Measurements from ENCODE around the gene DLGAP1. TPM values are rescaled to one million over a fixed set of nuclear protein-coding genes. Genes with fewer than 3 reads are reported as not detected.

DLGAP1 gene
- total RNA-seq, 1 experiment from 2014 or later, result 23.2 TPM

GRCh38 chr18:4360221-4360715 is 94.8 kb downstream of the DLGAP1 start:
- H2BK12ac ChIP-seq (ENCODE audit: insufficient read length, low read depth, low read length), result no peak overlapping the region
- no peak overlapping the region for H3K23ac ChIP-seq (ENCODE audit: insufficient read length, low read depth, low read length)
- no peak overlapping the region for H3K4ac ChIP-seq (ENCODE audit: low read depth, low read length)
- no peaks in the 10 kb centered on the region for H3K23me2 ChIP-seq (ENCODE audit: insufficient read length, low read depth, low read length, poor library complexity, severe bottlenecking)
- Mint-ChIP-seq H3K27ac (no peak overlapping the region), H3K4me3 (no peak overlapping the region), H3K36me3 (ENCODE audit: insufficient read depth in 1 of 3, low read depth in 3 of 3) (peaks cover 8 to 10% (median 10%) of the 10 kb centered on the region in 3 experiments), H3K4me1 (peaks cover 42 to 43% of the 10 kb centered on the region in 2 experiments), H3K9me3 (peaks cover 7 to 8% of the 10 kb centered on the region in 2 experiments), H3K27me3 (ENCODE audit: low read depth) (no peaks in the 10 kb centered on the region)
- no peaks in the 10 kb centered on the region for H3K9me3 ChIP-seq (ENCODE audit: control insufficient read depth, low read depth, low read length)
- no peak overlapping the region for H3K56ac ChIP-seq (ENCODE audit: insufficient read length, low read depth, low read length)
- H3K4me2 ChIP-seq (ENCODE audit: insufficient read depth, insufficient read length, low read length), result no peak overlapping the region
- H2BK120ac ChIP-seq (ENCODE audit: low read depth, low read length, poor library complexity, severe bottlenecking), result no peak overlapping the region
- TF ChIP-seq CTCF (conservative IDR thresholded peaks at IDR 0.05), result no peak
- H3K79me2 ChIP-seq (ENCODE audit: insufficient read depth, low read length), result no peaks in the 10 kb centered on the region; the same call in 1 of the 2 replicates
- WGBS (ENCODE audit: extremely low coverage, insufficient read length, low lambda C conversion rate), result no CpG with 5 or more reads among the region's 2 CpGs
- no peak overlapping the region for H3K18ac ChIP-seq (ENCODE audit: insufficient read length, low read depth, low read length)
- H3T11ph ChIP-seq (ENCODE audit: low read length), result no peak overlapping the region
- no peak overlapping the region for H4K5ac ChIP-seq (ENCODE audit: insufficient read length, low read depth, low read length)
- H3K9ac ChIP-seq (ENCODE audit: extremely low read depth, insufficient read length, low read length), result no peak overlapping the region
- no peaks in the 10 kb centered on the region for H3K27me3 ChIP-seq (ENCODE audit: insufficient read depth, low read length)
- H3K14ac ChIP-seq (ENCODE audit: insufficient read depth, low read length), result no peak overlapping the region
- peaks cover 2% of the 10 kb centered on the region; the same call in 1 of the 2 replicates for H3K4me1 ChIP-seq (ENCODE audit: insufficient read depth, low read length)
- H2AFZ ChIP-seq (ENCODE audit: low read length), result no peak overlapping the region
- H2BK15ac ChIP-seq (ENCODE audit: low read depth, low read length), result no peak overlapping the region
- no peak overlapping the region for H2AK5ac ChIP-seq (ENCODE audit: insufficient read length, low read length)
- H3K79me1 ChIP-seq (ENCODE audit: insufficient read depth, low read depth, low read length, poor library complexity, severe bottlenecking), result peaks cover 2% of the 10 kb centered on the region
- H3K27ac ChIP-seq (ENCODE audit: insufficient read length, low read depth, low read length), result no peak overlapping the region
- DNase-seq, result no peak
- H2BK20ac ChIP-seq (ENCODE audit: low read depth, low read length, poor library complexity, severe bottlenecking), result no peak overlapping the region
- H4K91ac ChIP-seq (ENCODE audit: insufficient read length, low read depth, low read length), result no peak overlapping the region
- H4K20me1 ChIP-seq (ENCODE audit: control insufficient read depth, insufficient read depth, insufficient read length), result no peaks in the 10 kb centered on the region
- no peak overlapping the region for H4K8ac ChIP-seq (replicated peaks; ENCODE audit: insufficient read length, low read depth, low read length)
- H2BK5ac ChIP-seq (ENCODE audit: insufficient read length, low read length), result no peak overlapping the region
